GM12878 (cell line): ENCODE results near the gene PDE6D. TPM values are rescaled to one million over a fixed set of nuclear protein-coding genes. Genes with fewer than 3 reads are reported as not detected.
A peak's percentile ranks its signal among the peaks of the same experiment; 100 is the strongest.

Source experiments
- BCL11A ChIP-seq: IDR thresholded peaks from 2 replicates; pipeline ENCODE4 v1.6.1; 2011; ENCODE audit warnings: low read depth, low read length
- CHD4 ChIP-seq: fragments of 200-600 bp; sonication (generic); IDR thresholded peaks from 2 replicates; pipeline ENCODE4 v1.6.1; 2016; ENCODE audit warnings: mild to moderate bottlenecking
- ESRRA ChIP-seq: IDR thresholded peaks from 2 replicates; pipeline ENCODE4 v1.6.1; 2012; ENCODE audit warnings: mild to moderate bottlenecking, low read length, improper control_type of control experiment
- FOXM1 ChIP-seq: IDR thresholded peaks from 2 replicates; pipeline ENCODE4 v1.6.1; 2012; ENCODE audit warnings: low read depth, mild to moderate bottlenecking, inconsistent platforms, low read length, moderate library complexity
- HDAC2 ChIP-seq: fragments of 200-600 bp; sonication (generic); IDR thresholded peaks from 2 replicates; pipeline ENCODE4 v1.6.1; 2017
- MTA2 ChIP-seq: fragments of 450-650 bp; IDR thresholded peaks from 2 replicates; pipeline ENCODE4 v1.6.1; 2016; ENCODE audit warnings: low read depth, mild to moderate bottlenecking, moderate library complexity
- NR2C1 ChIP-seq: fragments of 450-650 bp; IDR thresholded peaks from 2 replicates; pipeline ENCODE4 v1.6.1; 2017; ENCODE audit warnings: antibody characterized with exemption, mild to moderate bottlenecking, moderate library complexity
- PAX5 ChIP-seq: IDR thresholded peaks from 2 replicates; pipeline ENCODE4 v1.6.1; 2011; ENCODE audit warnings: low read depth, low read length, borderline replicate concordance
- RBBP5 ChIP-seq: fragments of 200-600 bp; sonication (generic); conservative IDR thresholded peaks from 2 replicates; pipeline ENCODE4 v1.6.1; 2016
- YBX1 ChIP-seq: fragments of 450-650 bp; IDR thresholded peaks from 2 replicates; pipeline ENCODE4 v1.6.1; 2016; ENCODE audit warnings: antibody characterized with exemption
- ZNF217 ChIP-seq: fragments of 450-650 bp; IDR thresholded peaks from 2 replicates; pipeline ENCODE4 v1.6.1; 2017; ENCODE audit warnings: antibody characterized with exemption, mild to moderate bottlenecking
- ZNF384 ChIP-seq: IDR thresholded peaks from 2 replicates; pipeline ENCODE4 v1.6.1; 2012; ENCODE audit warnings: low read depth, mild to moderate bottlenecking, low read length, improper control_type of control experiment, borderline replicate concordance
- polyA plus RNA-seq, 11 experiments: library from polyadenylated mRNA; depleted of rRNA in 4 of 11; unstranded in 6 of 11; stranded (reverse) in 5 of 11; fragments of >200 nt; fragmentation: Nextera tagmentation in 4 of 11; fragmentation: Illumina TruSeq in 1 of 11; extraction: Ambion mirVana in 4 of 11; extraction: Trizol in 1 of 11; gene quantifications; 1 replicate in 1 of 11; 2 replicates in 10 of 11; pipeline versions ENCODE4 v1.2.1 to v1.2.3, GENCODE V29; 2011 to 2016; ENCODE audit warnings: inconsistent platforms in 2 of 11, missing spikeins in 2 of 11, low read depth in 1 of 11
- total RNA-seq, 4 experiments: library from RNA; depleted of rRNA in 3 of 4; stranded (reverse); fragments of >200 nt in 3 of 4; fragmentation: Illumina TruSeq in 1 of 4; extraction: Trizol in 1 of 4; gene quantifications; 2 replicates each; pipeline versions ENCODE4 v1.2.1 to v1.2.3, GENCODE V29; 2013 to 2021
- TF ChIP-seq, protein P1 (sequence below): IDR thresholded peaks from 2 replicates; pipeline ENCODE4 v1.6.1; 2011; ENCODE audit warnings: low read depth, low read length, improper control_type of control experiment, borderline replicate concordance
- TF ChIP-seq, protein P2 (sequence below): IDR thresholded peaks from 2 replicates; pipeline ENCODE4 v1.6.1; 2012; ENCODE audit warnings: improper control_type of control experiment, low read depth, low read length; ENCODE audit not compliant: insufficient replicate concordance
- TF ChIP-seq, protein P3 (sequence below): fragments of 450-650 bp; IDR thresholded peaks from 2 replicates; pipeline ENCODE4 v1.6.1; 2017; ENCODE audit warnings: mild to moderate bottlenecking
- TF ChIP-seq, protein P4 (sequence below): fragments of 450-650 bp; IDR thresholded peaks from 2 replicates; pipeline ENCODE4 v1.6.1; 2018; ENCODE audit warnings: borderline replicate concordance, mild to moderate bottlenecking; ENCODE audit not compliant: partially characterized antibody
- TF ChIP-seq, protein P5 (sequence below): IDR thresholded peaks from 2 replicates; pipeline ENCODE4 v1.6.1; 2011; ENCODE audit warnings: borderline replicate concordance, low read depth, mild to moderate bottlenecking, moderate library complexity, mixed read lengths, low read length; ENCODE audit not compliant: insufficient read depth; ENCODE audit errors: extremely low read length

PDE6D gene
- total and polyA plus RNA-seq, 10 of the 15 experiments (the other 5 are each of a cell fraction or from before 2014, with no cell fraction given): 8.2 to 69.4 (median 56.2) TPM

DNA sequence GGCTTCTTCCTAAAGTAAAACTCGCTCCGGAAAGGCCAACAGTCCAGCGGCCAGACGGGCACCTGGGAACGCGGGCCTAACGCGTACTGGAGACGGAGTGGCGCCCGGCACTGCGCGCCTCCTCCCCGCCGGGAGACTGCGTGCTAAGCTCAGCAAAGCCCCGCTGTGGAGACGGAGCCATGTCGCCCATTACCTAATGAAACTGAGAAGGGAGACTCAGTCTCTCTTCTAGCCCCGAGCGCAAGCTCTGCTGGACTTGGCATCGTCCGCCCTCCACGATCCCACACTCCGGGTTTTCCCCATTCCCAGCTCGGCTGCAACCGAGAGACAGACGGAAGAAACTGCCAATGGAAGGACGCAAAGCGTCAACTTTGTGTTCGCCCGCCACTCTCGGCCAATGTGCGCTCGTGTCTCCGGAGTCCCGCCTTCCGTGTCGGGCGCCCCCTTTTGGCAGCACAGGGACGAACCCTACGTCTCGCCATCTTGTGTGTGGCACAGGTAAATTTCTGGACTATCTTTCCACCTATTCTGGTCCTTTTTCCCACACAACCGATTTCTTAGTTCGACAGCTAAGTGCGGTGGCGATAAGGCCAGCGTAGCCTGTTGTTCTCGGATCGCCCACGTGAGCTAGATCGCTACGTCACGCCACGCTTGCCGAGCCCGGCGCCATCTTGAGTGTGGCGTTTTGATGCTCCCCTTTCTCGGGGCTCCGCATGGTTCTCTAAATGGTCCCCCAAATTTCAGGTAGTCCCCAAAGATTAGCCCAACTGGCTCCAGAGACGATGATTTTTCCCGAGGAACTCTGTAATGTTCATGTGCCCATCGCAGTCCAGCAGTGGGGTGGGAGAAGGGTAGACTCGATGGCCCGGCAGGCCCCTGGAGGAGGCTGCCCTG lies 74.1 kb downstream of the PDE6D start (continued):
- TF ChIP-seq, protein P1, sequence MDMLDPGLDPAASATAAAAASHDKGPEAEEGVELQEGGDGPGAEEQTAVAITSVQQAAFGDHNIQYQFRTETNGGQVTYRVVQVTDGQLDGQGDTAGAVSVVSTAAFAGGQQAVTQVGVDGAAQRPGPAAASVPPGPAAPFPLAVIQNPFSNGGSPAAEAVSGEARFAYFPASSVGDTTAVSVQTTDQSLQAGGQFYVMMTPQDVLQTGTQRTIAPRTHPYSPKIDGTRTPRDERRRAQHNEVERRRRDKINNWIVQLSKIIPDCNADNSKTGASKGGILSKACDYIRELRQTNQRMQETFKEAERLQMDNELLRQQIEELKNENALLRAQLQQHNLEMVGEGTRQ: peak; percentile 16
- TF ChIP-seq ZNF217 (no peak), BCL11A (0 out of 2 replicates have a peak, but pooled peaks have one; percentile 2), YBX1 (no peak), NR2C1 (peak; percentile 88), CHD4 (no peak), HDAC2 (no peak), FOXM1 (no peak), ESRRA (no peak; the same call in 1 of the 2 replicates), MTA2 (no peak), RBBP5 (no peak), ZNF384 (no peak), PAX5 (peak; percentile 74; the same call in 1 of the 2 replicates)
- TF ChIP-seq, protein P2, sequence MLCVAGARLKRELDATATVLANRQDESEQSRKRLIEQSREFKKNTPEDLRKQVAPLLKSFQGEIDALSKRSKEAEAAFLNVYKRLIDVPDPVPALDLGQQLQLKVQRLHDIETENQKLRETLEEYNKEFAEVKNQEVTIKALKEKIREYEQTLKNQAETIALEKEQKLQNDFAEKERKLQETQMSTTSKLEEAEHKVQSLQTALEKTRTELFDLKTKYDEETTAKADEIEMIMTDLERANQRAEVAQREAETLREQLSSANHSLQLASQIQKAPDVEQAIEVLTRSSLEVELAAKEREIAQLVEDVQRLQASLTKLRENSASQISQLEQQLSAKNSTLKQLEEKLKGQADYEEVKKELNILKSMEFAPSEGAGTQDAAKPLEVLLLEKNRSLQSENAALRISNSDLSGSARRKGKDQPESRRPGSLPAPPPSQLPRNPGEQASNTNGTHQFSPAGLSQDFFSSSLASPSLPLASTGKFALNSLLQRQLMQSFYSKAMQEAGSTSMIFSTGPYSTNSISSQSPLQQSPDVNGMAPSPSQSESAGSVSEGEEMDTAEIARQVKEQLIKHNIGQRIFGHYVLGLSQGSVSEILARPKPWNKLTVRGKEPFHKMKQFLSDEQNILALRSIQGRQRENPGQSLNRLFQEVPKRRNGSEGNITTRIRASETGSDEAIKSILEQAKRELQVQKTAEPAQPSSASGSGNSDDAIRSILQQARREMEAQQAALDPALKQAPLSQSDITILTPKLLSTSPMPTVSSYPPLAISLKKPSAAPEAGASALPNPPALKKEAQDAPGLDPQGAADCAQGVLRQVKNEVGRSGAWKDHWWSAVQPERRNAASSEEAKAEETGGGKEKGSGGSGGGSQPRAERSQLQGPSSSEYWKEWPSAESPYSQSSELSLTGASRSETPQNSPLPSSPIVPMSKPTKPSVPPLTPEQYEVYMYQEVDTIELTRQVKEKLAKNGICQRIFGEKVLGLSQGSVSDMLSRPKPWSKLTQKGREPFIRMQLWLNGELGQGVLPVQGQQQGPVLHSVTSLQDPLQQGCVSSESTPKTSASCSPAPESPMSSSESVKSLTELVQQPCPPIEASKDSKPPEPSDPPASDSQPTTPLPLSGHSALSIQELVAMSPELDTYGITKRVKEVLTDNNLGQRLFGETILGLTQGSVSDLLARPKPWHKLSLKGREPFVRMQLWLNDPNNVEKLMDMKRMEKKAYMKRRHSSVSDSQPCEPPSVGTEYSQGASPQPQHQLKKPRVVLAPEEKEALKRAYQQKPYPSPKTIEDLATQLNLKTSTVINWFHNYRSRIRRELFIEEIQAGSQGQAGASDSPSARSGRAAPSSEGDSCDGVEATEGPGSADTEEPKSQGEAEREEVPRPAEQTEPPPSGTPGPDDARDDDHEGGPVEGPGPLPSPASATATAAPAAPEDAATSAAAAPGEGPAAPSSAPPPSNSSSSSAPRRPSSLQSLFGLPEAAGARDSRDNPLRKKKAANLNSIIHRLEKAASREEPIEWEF: peak; percentile 86
- TF ChIP-seq, protein P3, sequence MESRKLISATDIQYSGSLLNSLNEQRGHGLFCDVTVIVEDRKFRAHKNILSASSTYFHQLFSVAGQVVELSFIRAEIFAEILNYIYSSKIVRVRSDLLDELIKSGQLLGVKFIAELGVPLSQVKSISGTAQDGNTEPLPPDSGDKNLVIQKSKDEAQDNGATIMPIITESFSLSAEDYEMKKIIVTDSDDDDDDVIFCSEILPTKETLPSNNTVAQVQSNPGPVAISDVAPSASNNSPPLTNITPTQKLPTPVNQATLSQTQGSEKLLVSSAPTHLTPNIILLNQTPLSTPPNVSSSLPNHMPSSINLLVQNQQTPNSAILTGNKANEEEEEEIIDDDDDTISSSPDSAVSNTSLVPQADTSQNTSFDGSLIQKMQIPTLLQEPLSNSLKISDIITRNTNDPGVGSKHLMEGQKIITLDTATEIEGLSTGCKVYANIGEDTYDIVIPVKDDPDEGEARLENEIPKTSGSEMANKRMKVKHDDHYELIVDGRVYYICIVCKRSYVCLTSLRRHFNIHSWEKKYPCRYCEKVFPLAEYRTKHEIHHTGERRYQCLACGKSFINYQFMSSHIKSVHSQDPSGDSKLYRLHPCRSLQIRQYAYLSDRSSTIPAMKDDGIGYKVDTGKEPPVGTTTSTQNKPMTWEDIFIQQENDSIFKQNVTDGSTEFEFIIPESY: 0 out of 2 replicates have a peak, but pooled peaks have one; percentile 38
- TF ChIP-seq, protein P4, sequence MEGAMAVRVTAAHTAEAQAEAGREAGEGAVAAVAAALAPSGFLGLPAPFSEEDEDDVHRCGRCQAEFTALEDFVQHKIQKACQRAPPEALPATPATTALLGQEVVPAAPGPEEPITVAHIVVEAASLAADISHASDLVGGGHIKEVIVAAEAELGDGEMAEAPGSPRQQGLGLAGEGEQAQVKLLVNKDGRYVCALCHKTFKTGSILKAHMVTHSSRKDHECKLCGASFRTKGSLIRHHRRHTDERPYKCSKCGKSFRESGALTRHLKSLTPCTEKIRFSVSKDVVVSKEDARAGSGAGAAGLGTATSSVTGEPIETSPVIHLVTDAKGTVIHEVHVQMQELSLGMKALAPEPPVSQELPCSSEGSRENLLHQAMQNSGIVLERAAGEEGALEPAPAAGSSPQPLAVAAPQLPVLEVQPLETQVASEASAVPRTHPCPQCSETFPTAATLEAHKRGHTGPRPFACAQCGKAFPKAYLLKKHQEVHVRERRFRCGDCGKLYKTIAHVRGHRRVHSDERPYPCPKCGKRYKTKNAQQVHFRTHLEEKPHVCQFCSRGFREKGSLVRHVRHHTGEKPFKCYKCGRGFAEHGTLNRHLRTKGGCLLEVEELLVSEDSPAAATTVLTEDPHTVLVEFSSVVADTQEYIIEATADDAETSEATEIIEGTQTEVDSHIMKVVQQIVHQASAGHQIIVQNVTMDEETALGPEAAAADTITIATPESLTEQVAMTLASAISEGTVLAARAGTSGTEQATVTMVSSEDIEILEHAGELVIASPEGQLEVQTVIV: peak; percentile 76
- TF ChIP-seq, protein P5, sequence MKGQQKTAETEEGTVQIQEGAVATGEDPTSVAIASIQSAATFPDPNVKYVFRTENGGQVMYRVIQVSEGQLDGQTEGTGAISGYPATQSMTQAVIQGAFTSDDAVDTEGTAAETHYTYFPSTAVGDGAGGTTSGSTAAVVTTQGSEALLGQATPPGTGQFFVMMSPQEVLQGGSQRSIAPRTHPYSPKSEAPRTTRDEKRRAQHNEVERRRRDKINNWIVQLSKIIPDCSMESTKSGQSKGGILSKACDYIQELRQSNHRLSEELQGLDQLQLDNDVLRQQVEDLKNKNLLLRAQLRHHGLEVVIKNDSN: no peak
